Endothelial cell (in vitro differentiated cells): ENCODE results near the gene SCAF1. TPM values are rescaled to one million over a fixed set of nuclear protein-coding genes. Genes with fewer than 3 reads are reported as not detected.

Experiments used
- DNase-seq: peaks from one replicate; pipeline ENCODE4 v3.0.0; 2021; ENCODE audit warnings: low spot score
- H3K27ac Mint-ChIP-seq: one replicate; pipeline ENCODE4 v1.8.0; 2021; ENCODE audit warnings: mixed read lengths, inconsistent platforms; ENCODE audit not compliant: unreplicated experiment
- H3K27me3 Mint-ChIP-seq: one replicate; pipeline ENCODE4 v1.8.0; 2021; ENCODE audit warnings: mild to moderate bottlenecking, moderate library complexity, mixed read lengths, inconsistent platforms; ENCODE audit not compliant: unreplicated experiment
- H3K36me3 Mint-ChIP-seq: one replicate; pipeline ENCODE4 v1.8.0; 2021; ENCODE audit warnings: mild to moderate bottlenecking, low read depth, mixed read lengths, inconsistent platforms; ENCODE audit not compliant: unreplicated experiment
- H3K4me1 Mint-ChIP-seq: one replicate; pipeline ENCODE4 v1.8.0; 2021; ENCODE audit warnings: mild to moderate bottlenecking, mixed read lengths, inconsistent platforms; ENCODE audit not compliant: unreplicated experiment
- H3K4me3 Mint-ChIP-seq: one replicate; pipeline ENCODE4 v1.8.0; 2021; ENCODE audit warnings: mild to moderate bottlenecking, mixed read lengths, inconsistent platforms; ENCODE audit not compliant: unreplicated experiment
- H3K9me3 Mint-ChIP-seq: one replicate; pipeline ENCODE4 v1.8.0; 2021; ENCODE audit warnings: mixed read lengths, inconsistent platforms; ENCODE audit not compliant: unreplicated experiment
- CTCF ChIP-seq: fragments of 200-600 bp; sonication (generic); IDR thresholded peaks from one replicate; pipeline ENCODE4 v1.5.0; 2021; ENCODE audit warnings: antibody characterized with exemption; ENCODE audit not compliant: unreplicated experiment
- total RNA-seq: library from RNA; stranded (reverse); fragmentation: NEBNext Ultra II Directional; extraction: Animal tissue kit (Norgen Biotek cat#: 25700); gene quantifications from one replicate; pipeline ENCODE4 v1.2.1, GENCODE V29; 2021; ENCODE audit not compliant: unreplicated experiment

Gene SCAF1
- total RNA-seq, 1 donor from 2014 or later, result 90.3 TPM

GRCh38 chr19:49677231-49677900, 35.4 kb downstream of the SCAF1 start, which contains the start of gene PRMT1:
PRMT1 (plus strand) TSS chr19:49677271; CDS start chr19:49677281, 10 bp downstream.
- no peak for TF ChIP-seq CTCF

GRCh38 chr19:49677901-49678674, 36.1 kb downstream of the SCAF1 start:
- peak; percentile 73 for TF ChIP-seq CTCF

More at GRCh38 chr19:49677231-49677900, 35.4 kb downstream of the SCAF1 start, which contains the start of gene PRMT1:
- peak within 1 kb of the TSS; percentile 98 for H3K4me3 Mint-ChIP-seq
- H3K27ac Mint-ChIP-seq, result peak within 1 kb of the TSS; percentile 99
- peaks cover 25% of the 10 kb centered on the region for H3K4me1 Mint-ChIP-seq
- peaks cover 15% of the 10 kb centered on the region for H3K36me3 Mint-ChIP-seq
- H3K27me3 Mint-ChIP-seq, result peaks cover 4% of the 10 kb centered on the region
- peak; percentile 65 for DNase-seq
- H3K9me3 Mint-ChIP-seq, result no peaks in the 10 kb centered on the region

GRCh38 chr19:49678985-49679770, 37.2 kb downstream of the SCAF1 start:
- Mint-ChIP-seq H3K4me3 (no peak overlapping the region), H3K36me3 (peaks cover 25% of the 10 kb centered on the region), H3K27me3 (peaks cover 5% of the 10 kb centered on the region), H3K27ac (no peak overlapping the region), H3K9me3 (no peaks in the 10 kb centered on the region), H3K4me1 (peaks cover 27% of the 10 kb centered on the region)
- TF ChIP-seq CTCF, result no peak
- no peak for DNase-seq

More at GRCh38 chr19:49677901-49678674, 36.1 kb downstream of the SCAF1 start:
- H3K9me3 Mint-ChIP-seq, result no peaks in the 10 kb centered on the region
- peaks cover 25% of the 10 kb centered on the region for H3K4me1 Mint-ChIP-seq
- H3K4me3 Mint-ChIP-seq, result peak overlapping the region; percentile 91
- peak overlapping the region; percentile 57 for H3K27ac Mint-ChIP-seq
- H3K36me3 Mint-ChIP-seq, result peaks cover 17% of the 10 kb centered on the region
- DNase-seq, result peak; percentile 93
- H3K27me3 Mint-ChIP-seq, result peaks cover 4% of the 10 kb centered on the region

- Mint-ChIP-seq H3K4me3 (peak overlapping the region; percentile 79), H3K36me3 (peaks cover 25% of the 10 kb centered on the region), H3K9me3 (no peaks in the 10 kb centered on the region), H3K27me3 (peaks cover 5% of the 10 kb centered on the region), H3K4me1 (peaks cover 27% of the 10 kb centered on the region), H3K27ac (peak overlapping the region; percentile 77)
- DNase-seq, result no peak
- no peak for TF ChIP-seq CTCF
These were observed 37.9 kb downstream of the SCAF1 start for GRCh38 chr19:49679771-49680413.
